H9 (cell line): ENCODE results near the gene CCL13. TPM values are rescaled to one million over a fixed set of nuclear protein-coding genes. Genes with fewer than 3 reads are reported as not detected.

Experiments used
- DNase-seq: peaks from one replicate; pipeline ENCODE4 v3.0.0-alpha.2; 2017
- H2AFZ ChIP-seq: one replicate; pipeline ENCODE4 v1.6.1; 2013; ENCODE audit warnings: mild to moderate bottlenecking, low read length, control low read depth, moderate library complexity
- H2AK5ac ChIP-seq: 2 replicates; pipeline ENCODE4 v1.6.1; 2013; ENCODE audit warnings: low read length, control low read depth, mixed read lengths; ENCODE audit not compliant: insufficient read length
- H2BK120ac ChIP-seq: one replicate; pipeline ENCODE4 v1.6.1; 2013; ENCODE audit warnings: low read depth, mild to moderate bottlenecking, low read length, control low read depth, inconsistent platforms; ENCODE audit not compliant: poor library complexity, severe bottlenecking
- H2BK12ac ChIP-seq: 2 replicates; pipeline ENCODE4 v1.6.1; 2013; ENCODE audit warnings: low read length, control low read depth, mixed read lengths, low read depth; ENCODE audit not compliant: insufficient read length
- H2BK15ac ChIP-seq: 2 replicates; pipeline ENCODE4 v1.6.1; 2013; ENCODE audit warnings: low read depth, low read length, control low read depth
- H2BK20ac ChIP-seq: one replicate; pipeline ENCODE4 v1.6.1; 2013; ENCODE audit warnings: low read depth, mild to moderate bottlenecking, low read length, control low read depth, inconsistent platforms; ENCODE audit not compliant: poor library complexity, severe bottlenecking
- H2BK5ac ChIP-seq: 2 replicates; pipeline ENCODE4 v1.6.1; 2013; ENCODE audit warnings: low read length, control low read depth, mixed read lengths; ENCODE audit not compliant: insufficient read length
- H3K14ac ChIP-seq: 2 replicates; pipeline ENCODE4 v1.6.1; 2013; ENCODE audit warnings: low read length, control low read depth; ENCODE audit not compliant: insufficient read depth
- H3K18ac ChIP-seq: 2 replicates; pipeline ENCODE4 v1.6.1; 2013; ENCODE audit warnings: low read depth, mild to moderate bottlenecking, mixed read lengths, low read length, control low read depth; ENCODE audit not compliant: insufficient read length
- H3K23ac ChIP-seq: 2 replicates; pipeline ENCODE4 v1.6.1; 2013; ENCODE audit warnings: low read length, control low read depth, mixed read lengths, low read depth; ENCODE audit not compliant: insufficient read length
- H3K23me2 ChIP-seq: 2 replicates; pipeline ENCODE4 v1.6.1; 2013; ENCODE audit warnings: low read depth, mild to moderate bottlenecking, mixed read lengths, low read length, control low read depth; ENCODE audit not compliant: insufficient read length, poor library complexity, severe bottlenecking
- H3K27ac ChIP-seq: 2 replicates; pipeline ENCODE4 v1.5.1; 2013; ENCODE audit warnings: low read length, control low read depth, mixed read lengths, low read depth; ENCODE audit not compliant: insufficient read length
- H3K27me3 ChIP-seq: 2 replicates; pipeline ENCODE4 v1.6.1; 2013; ENCODE audit warnings: low read length, control low read depth, inconsistent platforms; ENCODE audit not compliant: insufficient read depth
- H3K4ac ChIP-seq: 2 replicates; pipeline ENCODE4 v1.6.1; 2013; ENCODE audit warnings: low read depth, mild to moderate bottlenecking, control low read depth, inconsistent platforms, low read length, moderate library complexity
- H3K4me1 ChIP-seq: 2 replicates; pipeline ENCODE4 v1.6.1; 2013; ENCODE audit warnings: low read length, control low read depth, inconsistent platforms; ENCODE audit not compliant: insufficient read depth
- H3K4me2 ChIP-seq: 2 replicates; pipeline ENCODE4 v1.6.1; 2013; ENCODE audit warnings: low read length, control low read depth, mixed read lengths; ENCODE audit not compliant: insufficient read length, insufficient read depth
- H3K56ac ChIP-seq: 2 replicates; pipeline ENCODE4 v1.6.1; 2013; ENCODE audit warnings: low read depth, mild to moderate bottlenecking, mixed read lengths, low read length, control low read depth; ENCODE audit not compliant: insufficient read length
- H3K79me1 ChIP-seq: 2 replicates; pipeline ENCODE4 v1.6.1; 2013; ENCODE audit warnings: low read depth, mild to moderate bottlenecking, moderate library complexity, low read length, control low read depth, inconsistent platforms; ENCODE audit not compliant: insufficient read depth, poor library complexity, severe bottlenecking
- H3K79me2 ChIP-seq: 2 replicates; pipeline ENCODE4 v1.6.1; 2013; ENCODE audit warnings: low read length, control low read depth, inconsistent platforms; ENCODE audit not compliant: insufficient read depth
- H3K9ac ChIP-seq: 2 replicates; pipeline ENCODE4 v1.6.1; 2013; ENCODE audit warnings: low read length, control low read depth, mixed read lengths; ENCODE audit not compliant: insufficient read length; ENCODE audit errors: extremely low read depth
- H3K9me3 ChIP-seq: one replicate; pipeline ENCODE4 v1.6.1; 2013; ENCODE audit warnings: low read depth, low read length, inconsistent platforms; ENCODE audit not compliant: control insufficient read depth
- H3T11ph ChIP-seq: one replicate; pipeline ENCODE4 v1.6.1; 2013; ENCODE audit warnings: mild to moderate bottlenecking, low read length, control low read depth, inconsistent platforms
- H4K20me1 ChIP-seq: one replicate; pipeline ENCODE4 v1.6.1; 2013; ENCODE audit not compliant: control insufficient read depth, insufficient read length, insufficient read depth
- H4K5ac ChIP-seq: 2 replicates; pipeline ENCODE4 v1.6.1; 2013; ENCODE audit warnings: low read depth, mild to moderate bottlenecking, mixed read lengths, low read length, control low read depth; ENCODE audit not compliant: insufficient read length
- H4K8ac ChIP-seq: replicated peaks from 2 replicates; pipeline ENCODE4 v1.6.1; 2013; ENCODE audit warnings: low read length, control low read depth, mixed read lengths, low read depth; ENCODE audit not compliant: insufficient read length
- H4K91ac ChIP-seq: 2 replicates; pipeline ENCODE4 v1.6.1; 2013; ENCODE audit warnings: low read depth, mild to moderate bottlenecking, moderate library complexity, mixed read lengths, low read length, control low read depth; ENCODE audit not compliant: insufficient read length
- H3K27ac Mint-ChIP-seq, 3 experiments: 2 replicates in 2 of 3; 3 replicates in 1 of 3; pipeline ENCODE4 v1.8.0; 2020 to 2021; ENCODE audit warnings: mixed read lengths in 3 of 3, mild to moderate bottlenecking in 1 of 3, moderate library complexity in 1 of 3
- H3K27me3 Mint-ChIP-seq: 2 replicates; pipeline ENCODE4 v1.8.0; 2021; ENCODE audit warnings: low read depth, mild to moderate bottlenecking, moderate library complexity, mixed read lengths
- H3K36me3 Mint-ChIP-seq, 3 experiments: 2 replicates in 2 of 3; 3 replicates in 1 of 3; pipeline ENCODE4 v1.8.0; 2020 to 2021; ENCODE audit warnings: low read depth in 3 of 3, mixed read lengths in 3 of 3; ENCODE audit not compliant: insufficient read depth in 1 of 3
- H3K4me1 Mint-ChIP-seq, 2 experiments: 2 replicates each; pipeline ENCODE4 v1.8.0; 2020; ENCODE audit warnings: mixed read lengths in 2 of 2
- H3K4me3 Mint-ChIP-seq, 2 experiments: 2 replicates in 1 of 2; 3 replicates in 1 of 2; pipeline ENCODE4 v1.8.0; 2020 to 2021; ENCODE audit warnings: mild to moderate bottlenecking in 2 of 2, mixed read lengths in 2 of 2, moderate library complexity in 1 of 2
- H3K9me3 Mint-ChIP-seq, 2 experiments: 2 replicates in 1 of 2; 3 replicates in 1 of 2; pipeline ENCODE4 v1.8.0; 2020; ENCODE audit warnings: mild to moderate bottlenecking in 2 of 2, mixed read lengths in 2 of 2, moderate library complexity in 1 of 2
- WGBS: extraction: QIAGEN DNeasy Blood & Tissue Kit; methylation state at CpG from one replicate; pipeline ENCODE4 v1.1.7; 2013; ENCODE audit warnings: missing lambda C conversion rate, low lambda C conversion rate, mixed read lengths; ENCODE audit not compliant: insufficient read length; ENCODE audit errors: extremely low coverage; 5-methylcytosine and 5-hydroxymethylcytosine counted together
- total RNA-seq: library from RNA; stranded (reverse); gene quantifications from 2 replicates; pipeline ENCODE4 v1.2.1, GENCODE V29; 2021
- TF ChIP-seq, protein P1 (sequence below): fragments of 200-600 bp; sonication (generic); conservative IDR thresholded peaks from 3 replicates; pipeline ENCODE4 v1.8.0; 2021; ENCODE audit warnings: antibody characterized with exemption, mild to moderate bottlenecking

The CCL13 gene
- total RNA-seq, 1 experiment from 2014 or later = not detected

DNA sequence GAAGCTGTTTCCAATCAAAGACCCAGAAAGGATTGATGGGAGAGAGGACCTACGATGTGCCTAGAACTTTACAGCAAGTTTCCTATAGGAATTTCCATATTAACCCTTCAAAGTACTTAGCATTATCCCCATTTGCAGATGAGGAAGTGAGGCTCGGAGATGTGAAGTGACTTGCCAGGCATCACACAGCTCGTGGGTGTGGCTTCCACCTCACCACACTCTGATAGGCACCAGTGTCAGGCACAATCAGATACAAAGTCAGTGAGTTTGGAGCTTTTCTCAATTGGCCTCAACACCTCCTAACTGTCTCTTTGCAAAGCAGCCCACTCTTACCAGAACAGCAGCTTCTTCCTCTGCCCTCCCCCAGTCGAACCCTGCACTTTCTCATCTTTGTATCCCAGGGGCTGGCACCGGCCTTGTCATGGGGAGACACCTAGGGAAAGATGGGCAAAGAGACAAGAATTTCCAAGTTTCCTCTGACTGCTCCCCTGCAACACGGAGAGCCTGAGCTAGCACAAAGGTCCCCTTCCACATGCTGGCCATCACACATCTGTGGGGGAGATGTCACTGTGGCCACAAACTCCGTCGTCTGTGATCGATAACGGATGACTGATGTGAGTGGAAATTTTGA is 44.1 kb downstream of the CCL13 start:
- no peaks in the 10 kb centered on the region for H3K79me1 ChIP-seq
- Mint-ChIP-seq H3K4me1 (peaks cover 31 to 35% of the 10 kb centered on the region in 2 experiments), H3K4me3 (no peak overlapping the region), H3K27ac (no peak overlapping the region), H3K27me3 (peaks cover 8% of the 10 kb centered on the region), H3K9me3 (no peaks in the 10 kb centered on the region; a peak in 1 of 5 replicates), H3K36me3 (no peaks in the 10 kb centered on the region)
- H3K27me3 ChIP-seq = no peaks in the 10 kb centered on the region
- H2AK5ac ChIP-seq = no peak overlapping the region
- no peaks in the 10 kb centered on the region for H3K23me2 ChIP-seq
- no peaks in the 10 kb centered on the region for H3K9me3 ChIP-seq
- no peak overlapping the region for H3K4me2 ChIP-seq
- no peaks in the 10 kb centered on the region for H3K79me2 ChIP-seq
- H3K23ac ChIP-seq = no peak overlapping the region
- H2BK12ac ChIP-seq = no peak overlapping the region
- H4K20me1 ChIP-seq = no peaks in the 10 kb centered on the region
- peak; percentile 27 for DNase-seq
- H3K4me1 ChIP-seq = no peaks in the 10 kb centered on the region
- H3T11ph ChIP-seq = no peak overlapping the region
- H2BK20ac ChIP-seq = no peak overlapping the region
- no peak overlapping the region for H4K5ac ChIP-seq
- no peak overlapping the region for H3K18ac ChIP-seq
- no peak overlapping the region for H3K14ac ChIP-seq
- TF ChIP-seq, protein P1, sequence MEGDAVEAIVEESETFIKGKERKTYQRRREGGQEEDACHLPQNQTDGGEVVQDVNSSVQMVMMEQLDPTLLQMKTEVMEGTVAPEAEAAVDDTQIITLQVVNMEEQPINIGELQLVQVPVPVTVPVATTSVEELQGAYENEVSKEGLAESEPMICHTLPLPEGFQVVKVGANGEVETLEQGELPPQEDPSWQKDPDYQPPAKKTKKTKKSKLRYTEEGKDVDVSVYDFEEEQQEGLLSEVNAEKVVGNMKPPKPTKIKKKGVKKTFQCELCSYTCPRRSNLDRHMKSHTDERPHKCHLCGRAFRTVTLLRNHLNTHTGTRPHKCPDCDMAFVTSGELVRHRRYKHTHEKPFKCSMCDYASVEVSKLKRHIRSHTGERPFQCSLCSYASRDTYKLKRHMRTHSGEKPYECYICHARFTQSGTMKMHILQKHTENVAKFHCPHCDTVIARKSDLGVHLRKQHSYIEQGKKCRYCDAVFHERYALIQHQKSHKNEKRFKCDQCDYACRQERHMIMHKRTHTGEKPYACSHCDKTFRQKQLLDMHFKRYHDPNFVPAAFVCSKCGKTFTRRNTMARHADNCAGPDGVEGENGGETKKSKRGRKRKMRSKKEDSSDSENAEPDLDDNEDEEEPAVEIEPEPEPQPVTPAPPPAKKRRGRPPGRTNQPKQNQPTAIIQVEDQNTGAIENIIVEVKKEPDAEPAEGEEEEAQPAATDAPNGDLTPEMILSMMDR = no peak
- no peak overlapping the region for H2BK120ac ChIP-seq
- no peak overlapping the region for H2AFZ ChIP-seq
- no peak overlapping the region for H3K27ac ChIP-seq
- H2BK5ac ChIP-seq = no peak overlapping the region
- no peak overlapping the region for H3K4ac ChIP-seq
- no peak overlapping the region for H4K91ac ChIP-seq
- H2BK15ac ChIP-seq = no peak overlapping the region
- WGBS = no CpG with 5 or more reads among the region's 10 CpGs
- no peak overlapping the region for H3K9ac ChIP-seq
- no peak overlapping the region for H3K56ac ChIP-seq
- H4K8ac ChIP-seq = no peak overlapping the region
